ENCODE results near the gene ALKBH5. TPM values are rescaled to one million over a fixed set of nuclear protein-coding genes. Genes with fewer than 3 reads are reported as not detected.

The ALKBH5 gene
- total RNA-seq, 1 donor = 108 TPM

DNA sequence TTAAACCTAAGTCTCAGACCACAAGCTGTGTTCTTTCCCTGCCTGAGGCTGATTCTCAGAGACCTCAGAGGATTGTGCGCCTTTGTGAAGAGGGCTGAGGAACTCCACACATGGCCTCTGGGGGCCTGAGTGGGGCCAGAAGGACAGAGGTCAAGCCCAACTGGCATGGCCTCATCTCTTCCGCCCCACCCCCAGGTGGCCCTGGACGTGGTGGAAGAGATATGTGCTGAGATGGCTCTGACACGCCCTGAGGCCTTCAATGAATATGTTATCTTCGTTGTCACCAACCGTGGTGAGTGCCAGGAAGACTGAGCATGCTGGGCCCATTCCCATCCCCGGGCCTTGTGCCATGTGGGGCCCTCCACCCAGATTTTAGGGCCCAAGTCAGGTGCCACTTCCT lies 20.1 kb upstream of the ALKBH5 start:
- no peak overlapping the region for H3K4me3 ChIP-seq (ENCODE audit: low read depth, low read length)
- DNase-seq (ENCODE audit: low read depth) = no peak
- TF ChIP-seq, protein P1, sequence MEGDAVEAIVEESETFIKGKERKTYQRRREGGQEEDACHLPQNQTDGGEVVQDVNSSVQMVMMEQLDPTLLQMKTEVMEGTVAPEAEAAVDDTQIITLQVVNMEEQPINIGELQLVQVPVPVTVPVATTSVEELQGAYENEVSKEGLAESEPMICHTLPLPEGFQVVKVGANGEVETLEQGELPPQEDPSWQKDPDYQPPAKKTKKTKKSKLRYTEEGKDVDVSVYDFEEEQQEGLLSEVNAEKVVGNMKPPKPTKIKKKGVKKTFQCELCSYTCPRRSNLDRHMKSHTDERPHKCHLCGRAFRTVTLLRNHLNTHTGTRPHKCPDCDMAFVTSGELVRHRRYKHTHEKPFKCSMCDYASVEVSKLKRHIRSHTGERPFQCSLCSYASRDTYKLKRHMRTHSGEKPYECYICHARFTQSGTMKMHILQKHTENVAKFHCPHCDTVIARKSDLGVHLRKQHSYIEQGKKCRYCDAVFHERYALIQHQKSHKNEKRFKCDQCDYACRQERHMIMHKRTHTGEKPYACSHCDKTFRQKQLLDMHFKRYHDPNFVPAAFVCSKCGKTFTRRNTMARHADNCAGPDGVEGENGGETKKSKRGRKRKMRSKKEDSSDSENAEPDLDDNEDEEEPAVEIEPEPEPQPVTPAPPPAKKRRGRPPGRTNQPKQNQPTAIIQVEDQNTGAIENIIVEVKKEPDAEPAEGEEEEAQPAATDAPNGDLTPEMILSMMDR (IDR thresholded peaks at IDR 0.05; ENCODE audit: insufficient read depth, low read length) = no peak

- TF ChIP-seq, protein P1 (IDR thresholded peaks at IDR 0.05; ENCODE audit: insufficient read depth, low read length) = no peak
- DNase-seq (ENCODE audit: low read depth) = peak; percentile 39
- H3K4me3 ChIP-seq (ENCODE audit: low read depth, low read length) = no peak overlapping the region
Measured at GRCh38 chr17:18166894-18167293, 16.7 kb upstream of the ALKBH5 start.

DNA sequence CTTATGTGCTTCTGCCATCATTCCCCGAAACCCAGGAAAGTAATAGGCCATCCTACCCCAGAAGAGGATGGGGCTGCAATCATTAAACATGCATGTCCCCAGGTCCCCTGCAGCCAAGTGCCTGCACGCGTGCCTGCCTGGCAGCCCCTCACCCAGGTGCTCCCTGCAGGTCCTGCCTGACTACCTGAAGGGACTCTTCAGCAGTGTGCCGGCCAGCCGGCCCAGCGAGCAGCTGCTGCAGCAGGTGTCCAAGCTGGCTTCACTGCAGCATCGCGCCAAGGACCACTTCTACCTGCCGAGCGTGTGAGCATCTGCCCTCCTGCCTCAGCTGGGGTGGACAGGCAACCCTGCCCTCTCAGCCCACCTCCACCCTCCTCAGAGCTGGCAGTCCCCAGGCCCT lies 16.2 kb upstream of the ALKBH5 start:
- TF ChIP-seq, protein P1 (IDR thresholded peaks at IDR 0.05; ENCODE audit: insufficient read depth, low read length) = no peak
- DNase-seq (ENCODE audit: low read depth) = no peak
- H3K4me3 ChIP-seq (ENCODE audit: low read depth, low read length) = no peak overlapping the region

DNA sequence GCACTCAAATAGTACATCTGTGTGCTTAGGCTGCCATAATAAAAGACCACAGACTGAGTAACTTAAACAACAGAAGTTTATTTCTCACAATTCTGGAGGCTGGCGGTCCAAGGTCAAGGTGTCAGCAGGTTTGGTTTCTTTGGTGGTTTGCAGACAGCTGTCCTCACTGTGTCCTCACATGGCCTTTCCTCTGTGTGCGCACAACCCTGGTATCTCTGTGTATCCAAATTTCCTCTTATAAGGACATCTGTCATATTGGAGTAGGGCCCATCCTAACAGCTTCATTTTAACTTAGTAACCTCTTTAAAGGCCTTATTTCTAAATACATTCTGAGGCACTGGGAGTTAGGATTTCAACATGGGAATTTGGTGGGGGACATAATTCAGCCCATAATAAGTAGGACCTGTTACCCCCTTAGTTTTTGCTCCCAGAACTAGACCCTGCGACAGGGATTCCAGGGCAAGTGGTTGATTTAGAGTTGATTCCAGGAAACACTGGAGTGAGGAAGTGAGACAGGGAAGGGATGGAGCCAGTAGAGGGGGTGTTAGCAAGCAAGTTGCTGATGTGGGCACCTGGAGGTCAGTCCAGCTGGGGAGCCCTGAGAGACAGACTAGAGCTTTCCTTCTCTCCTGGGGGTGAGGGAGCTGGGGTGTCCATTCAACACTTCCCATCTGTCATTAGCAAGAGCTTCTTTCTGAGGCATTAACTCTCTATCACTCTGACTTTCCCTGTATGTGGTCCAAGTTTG lies 10.9 kb upstream of the ALKBH5 start:
- no peak for DNase-seq (ENCODE audit: low read depth)
- H3K4me3 ChIP-seq (ENCODE audit: low read depth, low read length) = no peak overlapping the region
- TF ChIP-seq, protein P1 (IDR thresholded peaks at IDR 0.05; ENCODE audit: insufficient read depth, low read length) = peak; percentile 2

- DNase-seq (ENCODE audit: low read depth) = no peak
- TF ChIP-seq, protein P1 (IDR thresholded peaks at IDR 0.05; ENCODE audit: insufficient read depth, low read length) = no peak
- H3K4me3 ChIP-seq (ENCODE audit: low read depth, low read length) = no peak overlapping the region
Measured at GRCh38 chr17:18173740-18174139, 9.9 kb upstream of the ALKBH5 start.

GRCh38 chr17:18176176-18176575 lies 7.5 kb upstream of the ALKBH5 start:
- TF ChIP-seq, protein P1 (IDR thresholded peaks at IDR 0.05; ENCODE audit: insufficient read depth, low read length) = no peak
- no peak for DNase-seq (ENCODE audit: low read depth)

GRCh38 chr17:18177133-18177532 lies 6.5 kb upstream of the ALKBH5 start:
- DNase-seq (ENCODE audit: low read depth) = no peak
- H3K4me3 ChIP-seq (ENCODE audit: low read depth, low read length) = no peak overlapping the region

More at GRCh38 chr17:18176176-18176575, 7.5 kb upstream of the ALKBH5 start:
- H3K4me3 ChIP-seq (ENCODE audit: low read depth, low read length) = no peak overlapping the region

More at GRCh38 chr17:18177133-18177532, 6.5 kb upstream of the ALKBH5 start:
- TF ChIP-seq, protein P1 (IDR thresholded peaks at IDR 0.05; ENCODE audit: insufficient read depth, low read length) = no peak
